GM10847 (cell line): Measurements from ENCODE around the gene FASTK.

Experiments
- POLR2A ChIP-seq: IDR thresholded peaks from 2 replicates; pipeline ENCODE4 v1.6.1; 2011; ENCODE audit not compliant: insufficient read length; ENCODE audit errors: extremely low read depth

FASTK gene

DNA sequence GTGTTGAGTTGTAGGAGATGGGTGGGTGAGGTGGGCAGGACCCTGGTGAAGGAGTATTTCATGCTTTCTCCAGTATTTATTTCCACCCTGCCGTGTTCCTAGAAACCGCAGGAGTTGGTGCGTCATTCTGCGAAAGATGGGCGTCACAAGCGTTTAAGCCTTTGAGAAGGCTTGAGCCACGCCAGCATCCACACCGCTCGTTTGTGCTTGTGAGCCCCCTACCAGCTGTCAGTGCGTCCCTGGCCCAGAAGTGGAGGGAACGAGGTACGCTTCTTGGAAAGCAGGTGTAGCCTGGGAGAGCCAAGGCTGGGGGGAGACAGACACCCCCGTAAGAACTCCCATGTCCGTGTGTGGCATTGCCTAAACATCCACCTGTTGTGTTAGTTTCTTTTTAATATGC, 11.4 kb upstream of the FASTK start:
- no peak for TF ChIP-seq POLR2A

DNA sequence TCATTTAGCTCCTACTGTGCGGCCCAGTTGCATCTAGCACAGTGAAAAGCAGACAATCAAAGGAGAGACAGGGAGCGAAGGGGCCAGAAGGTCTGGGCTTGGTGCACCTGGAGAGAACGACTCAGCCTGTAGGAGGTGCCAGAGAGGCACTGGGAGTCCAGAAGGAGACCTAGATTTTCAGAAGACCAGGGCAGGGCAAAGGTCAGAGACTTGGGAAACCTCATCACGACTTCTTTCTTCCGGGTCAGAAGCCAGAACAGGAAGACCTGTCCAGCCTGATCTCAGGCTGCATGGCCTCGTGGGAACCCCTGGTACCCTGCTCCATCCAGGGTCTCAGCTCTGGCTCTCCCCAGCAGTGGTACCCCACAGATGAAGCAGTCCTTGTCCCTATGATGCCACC, 10.8 kb upstream of the FASTK start:
- no peak for TF ChIP-seq POLR2A

DNA sequence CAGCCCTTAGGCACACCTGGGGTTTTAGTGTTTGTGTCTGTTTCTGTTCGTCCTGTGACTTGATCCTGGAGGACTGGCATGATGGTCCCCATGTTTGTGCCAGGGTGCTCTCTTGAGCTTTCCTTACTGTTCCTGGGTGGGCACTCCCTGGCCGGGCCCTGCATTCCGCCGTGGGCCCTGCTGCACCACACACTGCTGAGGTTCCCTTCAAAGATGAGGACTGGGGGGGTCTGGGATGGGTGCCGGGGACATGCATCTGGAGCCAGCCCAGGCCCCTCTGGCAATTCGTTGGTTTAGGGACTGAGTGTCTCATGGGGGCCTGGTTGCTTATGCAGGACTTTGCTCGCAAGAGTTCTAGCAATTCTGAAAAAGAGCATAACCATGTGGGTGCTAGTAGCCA, 10.4 kb upstream of the FASTK start:
- TF ChIP-seq POLR2A, result no peak

DNA sequence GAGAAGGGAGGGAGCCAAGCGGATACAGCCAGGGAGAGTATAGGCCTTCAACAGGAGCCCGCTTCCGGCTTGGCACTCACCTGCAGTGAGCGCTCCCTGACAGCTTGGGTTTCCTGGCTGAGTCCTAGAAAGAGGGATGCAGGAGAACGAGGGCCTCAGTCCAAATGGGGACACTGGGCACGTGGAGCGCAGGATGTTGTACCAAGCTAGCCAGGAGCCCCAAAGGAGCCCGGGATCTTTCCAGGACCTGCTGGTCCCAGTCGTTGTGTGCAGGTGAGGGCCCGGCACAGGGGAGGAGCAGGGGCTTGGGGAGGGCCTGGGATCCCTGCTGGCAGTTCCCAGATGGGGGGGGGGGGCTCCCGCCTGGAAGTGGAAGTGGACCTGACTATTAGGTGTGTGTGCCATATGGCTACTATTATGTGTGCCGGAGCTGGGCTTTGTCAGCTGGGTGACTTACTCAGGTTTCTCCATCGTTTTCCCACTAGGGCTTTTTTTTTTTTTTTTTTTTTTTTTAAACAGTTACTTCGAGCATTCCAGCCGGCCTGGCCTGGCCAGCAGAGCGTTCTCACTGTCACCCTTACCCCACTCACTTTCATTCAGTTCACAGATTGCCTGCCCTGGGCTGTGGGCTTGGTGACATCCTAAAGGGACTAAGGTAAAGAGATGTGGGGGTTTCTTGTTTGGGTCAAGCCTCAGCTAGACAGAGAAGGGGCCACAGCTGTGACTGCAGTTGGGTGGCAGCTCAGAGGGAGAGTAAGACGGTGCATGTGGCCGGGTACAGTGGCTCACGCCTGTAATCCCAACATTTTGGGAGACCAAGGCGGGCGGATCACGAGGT, 9.5 kb upstream of the FASTK start:
- TF ChIP-seq POLR2A, result no peak

DNA sequence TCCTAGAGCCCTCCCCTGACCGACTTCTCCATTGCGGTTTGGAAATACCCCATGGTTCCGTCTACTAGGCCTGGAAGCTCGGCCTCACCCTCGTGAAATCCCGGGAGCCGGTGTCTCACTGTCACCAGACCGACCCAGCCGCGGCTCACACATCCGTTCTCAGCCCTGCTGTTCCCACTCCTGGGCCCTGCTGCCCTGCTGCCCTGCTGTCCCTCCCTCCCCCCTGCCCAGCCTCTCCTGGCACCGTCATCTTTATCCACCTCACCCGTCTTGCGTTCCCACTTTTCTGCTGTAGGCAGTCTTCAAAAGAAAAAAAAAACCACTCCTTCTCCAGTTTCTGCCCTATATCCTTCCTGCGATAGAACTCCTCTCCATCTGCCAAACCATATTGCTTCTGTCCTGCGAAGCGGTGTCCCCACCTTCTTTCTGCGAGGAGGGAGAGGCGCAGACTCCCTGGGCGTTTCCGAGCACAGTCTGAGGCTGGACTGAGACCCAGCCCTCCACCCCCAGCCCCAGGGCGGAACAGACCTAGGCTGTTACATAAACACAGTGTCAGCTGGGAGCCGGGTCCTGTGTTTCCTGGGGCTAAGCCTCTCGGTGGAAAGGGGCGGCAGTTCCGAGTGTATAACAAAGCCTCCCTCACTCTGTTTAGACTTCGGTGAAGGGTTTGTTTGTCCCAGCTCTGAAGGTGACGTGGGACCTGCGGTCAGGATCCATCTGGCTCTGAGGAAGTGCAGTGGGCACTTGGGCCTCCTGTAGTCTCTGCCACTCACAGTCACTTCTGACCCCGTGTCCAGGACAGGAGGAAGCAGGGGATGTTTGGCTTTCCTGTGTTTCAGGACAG, 8.5 kb upstream of the FASTK start:
- no peak for TF ChIP-seq POLR2A

DNA sequence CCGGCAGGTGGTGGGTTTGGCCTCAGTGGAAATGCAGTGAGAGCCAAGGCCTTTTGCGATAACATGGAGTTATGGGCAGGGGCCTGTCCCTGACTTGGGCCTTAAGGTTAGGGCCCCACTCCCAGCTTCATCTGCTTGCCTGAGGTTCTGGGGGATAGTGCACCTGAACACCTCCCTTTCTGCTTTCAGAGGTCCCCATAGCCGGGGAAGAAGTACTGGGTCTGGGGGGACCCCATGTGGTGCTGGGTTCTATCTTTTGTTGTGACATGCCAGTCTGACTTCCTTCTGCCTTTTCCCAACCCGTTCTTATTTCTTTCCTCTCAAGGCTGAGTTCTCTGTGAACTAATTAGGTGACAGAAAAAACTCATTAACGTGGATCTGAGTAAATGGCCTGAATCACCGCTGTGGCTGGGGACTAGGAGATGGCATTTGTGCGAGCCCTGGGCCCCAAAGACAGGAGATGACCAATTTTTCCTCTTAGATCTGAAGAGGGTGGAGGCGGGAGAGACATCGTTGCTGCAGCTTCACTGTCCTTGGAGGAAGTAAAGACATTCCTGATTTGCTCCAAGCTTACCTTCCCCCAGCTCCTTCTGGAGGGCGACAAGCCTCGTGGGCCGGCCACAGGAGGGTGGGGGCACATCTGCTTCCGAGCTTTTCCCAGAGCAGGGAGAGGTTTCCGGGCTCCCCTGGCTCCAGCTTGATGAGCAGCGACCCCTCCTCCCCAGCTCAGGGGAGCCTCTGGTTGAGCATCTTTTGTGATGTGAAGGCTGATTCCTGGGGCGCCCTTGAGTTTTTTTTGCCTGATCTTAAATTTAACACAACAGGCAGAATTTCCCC, 7.6 kb upstream of the FASTK start:
- TF ChIP-seq POLR2A, result no peak

DNA sequence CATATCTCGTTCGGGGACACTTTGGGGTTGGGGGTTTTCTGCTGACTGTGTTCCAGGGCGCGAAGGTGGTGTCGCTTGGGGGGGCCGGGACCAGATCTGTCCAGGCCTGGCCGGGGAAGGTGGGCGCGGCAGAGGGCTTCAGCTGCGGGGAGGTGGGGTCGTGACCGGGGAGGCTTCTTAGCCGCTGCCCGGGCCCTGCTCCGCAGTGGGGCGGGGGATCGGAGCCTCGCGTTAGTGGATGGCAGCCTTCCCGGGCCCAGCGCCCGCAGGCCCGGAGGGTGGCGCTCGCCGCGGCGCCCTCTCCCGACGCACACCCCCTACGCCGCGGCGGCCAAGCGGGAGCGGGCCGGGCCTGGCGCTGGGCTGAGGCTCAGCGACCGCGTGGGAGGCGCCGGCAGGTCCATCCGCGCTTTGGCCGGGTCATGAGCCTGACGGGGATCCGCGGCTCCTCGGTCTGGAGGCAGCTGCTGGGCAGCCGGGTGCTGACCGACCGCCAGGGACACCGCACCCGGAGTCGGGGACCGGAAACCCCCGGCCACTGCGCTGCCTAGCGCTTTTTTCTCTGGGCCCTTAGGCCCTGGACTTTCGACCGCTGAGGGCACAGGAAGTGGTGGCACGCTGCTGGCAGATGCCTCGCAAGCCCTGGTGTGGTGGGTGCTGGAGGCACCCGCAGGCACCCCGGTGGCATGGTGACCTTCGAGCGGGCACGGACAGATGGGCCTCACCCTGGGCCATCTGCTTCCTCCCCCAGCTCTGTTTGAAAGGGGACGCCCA, 6.8 kb upstream of the FASTK start:
- TF ChIP-seq POLR2A, result no peak

DNA sequence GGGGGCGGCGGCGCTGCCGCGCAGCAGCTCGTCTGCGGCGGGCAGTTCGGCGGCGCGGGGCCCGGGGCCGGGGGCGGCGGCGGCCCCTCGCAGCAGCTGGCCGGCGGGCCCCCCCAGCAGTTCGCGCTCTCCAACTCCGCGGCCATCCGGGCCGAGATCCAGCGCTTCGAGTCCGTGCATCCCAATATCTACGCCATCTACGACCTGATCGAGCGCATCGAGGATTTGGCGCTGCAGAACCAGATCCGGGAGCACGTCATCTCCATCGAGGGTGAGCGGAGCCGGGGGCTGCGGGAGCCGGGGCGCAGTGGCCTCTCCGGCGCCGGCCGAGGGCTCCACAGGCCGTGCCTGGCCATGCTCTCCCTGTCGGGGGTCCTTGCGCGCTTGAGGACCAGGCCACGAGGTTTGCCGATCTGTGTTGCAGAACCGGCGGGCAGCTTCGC, 6.2 kb upstream of the FASTK start:
- TF ChIP-seq POLR2A, result peak; percentile 6

DNA sequence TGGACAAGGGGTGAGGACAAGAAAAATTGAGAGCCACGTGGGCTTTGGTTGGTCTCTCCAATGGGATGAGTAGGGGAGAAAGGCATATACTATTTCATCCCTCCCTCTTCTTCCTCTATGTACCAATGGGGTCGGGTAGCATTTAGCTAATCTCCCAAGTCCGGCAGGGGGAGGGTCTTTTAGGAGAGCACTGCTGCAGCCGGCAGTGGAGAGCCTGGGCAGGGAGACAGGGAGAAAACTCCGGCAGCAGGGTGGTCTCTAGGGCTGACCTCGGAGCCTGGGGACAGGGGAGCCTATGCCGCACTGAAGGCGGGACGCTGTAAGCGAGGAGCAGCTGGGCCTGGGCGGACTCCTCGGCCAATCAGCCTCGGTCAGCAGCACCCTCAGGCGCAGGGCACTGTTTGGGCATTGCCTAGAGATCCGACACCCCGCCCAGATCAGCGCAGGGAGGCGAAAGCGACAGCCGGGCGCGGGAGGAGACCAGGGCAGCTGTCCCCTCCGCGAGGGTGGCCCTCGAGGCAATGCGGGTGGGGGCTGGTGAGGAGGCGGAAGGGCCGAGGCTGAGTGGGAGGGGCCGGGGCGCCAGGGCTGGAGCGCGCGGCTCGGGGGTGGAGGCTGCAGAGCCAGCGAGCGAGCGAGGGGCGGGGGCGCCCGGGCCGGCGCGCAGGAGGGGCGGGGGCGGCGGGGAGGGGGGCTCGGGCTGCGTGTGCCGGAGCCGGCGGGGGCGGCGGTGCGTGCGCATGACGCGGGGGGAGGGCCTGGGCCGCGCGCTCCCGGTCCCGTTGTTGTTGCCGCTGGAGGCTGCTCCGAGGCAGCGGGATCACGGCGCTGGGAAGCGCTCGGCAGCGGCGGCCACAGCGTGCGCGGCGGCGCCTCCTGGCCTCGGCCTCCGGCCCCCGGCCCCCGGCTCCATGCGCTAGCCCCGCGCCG, 5.3 kb upstream of the FASTK start, which contains the start of gene AGAP3:
TSS of gene AGAP3 (plus strand) at position 785 of the 930 bp plus-strand sequence. CDS start 267 bp downstream, outside the sequence.
- peak; percentile 71 for TF ChIP-seq POLR2A

DNA sequence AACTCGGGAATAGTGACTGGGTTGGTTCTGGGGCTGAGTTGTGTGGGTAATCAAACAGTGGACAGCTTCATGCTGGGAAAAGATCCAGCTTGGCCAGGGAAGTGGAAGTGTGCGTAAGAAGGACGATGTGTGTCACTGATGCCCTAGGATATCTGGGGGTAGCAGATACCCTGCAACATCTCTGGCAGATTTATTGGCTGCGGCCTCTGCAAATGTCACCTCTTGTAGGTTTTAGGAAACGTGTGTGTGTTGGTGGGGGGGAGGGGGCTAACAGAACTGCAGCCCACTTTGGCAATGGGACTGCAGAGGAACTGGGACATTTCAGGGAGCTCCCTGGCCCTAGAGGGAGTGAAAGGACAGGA, 4.7 kb upstream of the FASTK start:
- no peak for TF ChIP-seq POLR2A

DNA sequence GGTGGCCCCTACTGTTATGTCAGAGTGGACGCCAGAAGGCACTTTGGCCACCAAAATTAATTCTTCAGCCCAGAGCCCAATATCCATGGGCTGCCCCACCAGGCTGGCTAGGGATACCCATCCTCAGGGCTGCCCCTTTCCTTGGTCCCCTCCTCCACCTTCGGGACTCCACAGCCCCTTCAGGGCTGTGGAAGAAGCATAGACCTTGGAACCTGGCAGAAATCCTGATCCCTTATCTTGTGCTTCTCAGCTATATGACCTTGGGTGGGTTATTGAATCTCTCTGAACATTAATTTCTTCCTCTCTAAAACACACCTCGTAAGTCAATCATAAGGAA, 3.2 kb upstream of the FASTK start:
- no peak for TF ChIP-seq POLR2A

DNA sequence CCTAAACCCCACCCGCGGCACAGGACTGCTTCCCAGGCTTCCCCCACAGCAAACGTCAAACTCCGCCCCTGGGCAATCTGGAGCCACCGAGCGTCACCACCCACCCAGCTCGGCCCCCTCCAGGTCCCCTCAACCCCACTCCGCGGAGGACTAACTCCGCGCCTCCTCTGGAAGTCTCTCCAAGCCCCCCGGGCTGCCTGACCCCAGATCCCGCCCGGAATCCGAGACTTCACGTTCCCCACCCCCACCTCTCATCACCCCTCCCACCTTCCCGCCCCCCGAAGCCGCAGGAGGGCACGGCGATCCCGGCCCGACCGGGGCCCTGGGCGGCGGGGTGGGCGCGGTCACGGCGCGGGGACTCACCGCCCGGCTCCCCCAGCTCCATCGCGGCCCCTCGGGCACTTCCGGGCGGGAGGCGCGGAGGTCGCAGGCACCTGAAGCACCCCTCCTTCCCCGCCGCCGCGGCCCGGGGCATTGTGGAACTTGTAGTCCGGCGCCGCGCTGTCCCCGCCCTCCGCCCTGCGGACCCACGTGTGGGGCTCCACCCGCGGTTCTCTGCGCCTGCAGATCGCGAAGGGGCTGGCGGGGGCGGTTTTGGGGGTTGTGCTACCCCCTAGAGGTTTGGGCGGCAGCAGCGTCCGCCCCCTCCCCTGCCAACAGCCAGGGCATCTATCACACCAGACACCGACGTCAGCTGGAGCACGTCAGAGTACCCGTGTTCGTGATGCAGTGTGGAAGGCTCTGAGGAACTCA, 2.6 kb upstream of the FASTK start, which contains the start of gene TMUB1:
TSS of gene TMUB1 (minus strand) at position 423 of the 753 bp plus-strand sequence. CDS start 930 bp downstream, outside the sequence.
- TF ChIP-seq POLR2A, result peak; percentile 46
